ENCODE measurements around the gene SLC28A2.

- no peak for TF ChIP-seq POLR2AphosphoS5 (IDR thresholded peaks at IDR 0.05)
- no peak for TF ChIP-seq CTCF (IDR thresholded peaks at IDR 0.05)
- no peak for TF ChIP-seq POLR2A (IDR thresholded peaks at IDR 0.05)
- TF ChIP-seq EP300 (IDR thresholded peaks at IDR 0.05): no peak
Measured at GRCh38 chr15:45224621-45225217, 27.3 kb upstream of the SLC28A2 start.
